Neural cell (in vitro differentiated cells): ENCODE results near the gene APPBP2. TPM values are rescaled to one million over a fixed set of nuclear protein-coding genes. Genes with fewer than 3 reads are reported as not detected.

Source experiments
- H2AFZ ChIP-seq: fragments of 200-600, 300-800 bp; sonication (generic), shearing (Covaris generic); 2 replicates; pipeline ENCODE4 v1.6.0; 2014; ENCODE audit warnings: low read depth, mild to moderate bottlenecking, antibody characterized with exemption, low read length, moderate library complexity
- H3F3A ChIP-seq: fragments of 200-600 bp; shearing (Covaris generic); 2 replicates; pipeline ENCODE4 v1.6.1; 2016; ENCODE audit warnings: mild to moderate bottlenecking, moderate library complexity, mixed read lengths, antibody characterized with exemption, low read length; ENCODE audit not compliant: insufficient read depth, poor library complexity, severe bottlenecking
- H3K27ac ChIP-seq: fragments of 200-600, 300-800 bp; sonication (generic), shearing (Covaris generic); 2 replicates; pipeline ENCODE4 v1.5.1; 2014; ENCODE audit warnings: mild to moderate bottlenecking, low read length, moderate library complexity
- H3K27me3 ChIP-seq: fragments of 300-800, 200-600 bp; sonication (generic), shearing (Covaris generic); 2 replicates; pipeline ENCODE4 v1.6.0; 2014; ENCODE audit warnings: mild to moderate bottlenecking, low read depth, low read length, moderate library complexity; ENCODE audit not compliant: insufficient read depth
- H3K36me3 ChIP-seq: fragments of 300-800, 200-600 bp; sonication (generic), shearing (Covaris generic); 2 replicates; pipeline ENCODE4 v1.5.1; 2014; ENCODE audit warnings: mild to moderate bottlenecking, antibody characterized with exemption, low read length, moderate library complexity; ENCODE audit not compliant: insufficient read depth
- H3K4me2 ChIP-seq: fragments of 300-800, 200-600 bp; sonication (generic), shearing (Covaris generic); 2 replicates; pipeline ENCODE4 v1.6.0; 2014; ENCODE audit warnings: mild to moderate bottlenecking, low read length
- H3K4me3 ChIP-seq: fragments of 300-800, 200-600 bp; sonication (generic), shearing (Covaris generic); 2 replicates; pipeline ENCODE4 v1.5.1; 2014; ENCODE audit warnings: mild to moderate bottlenecking, low read length, moderate library complexity
- H3K79me2 ChIP-seq: fragments of 200-600 bp; shearing (Covaris generic); replicated peaks from 2 replicates; pipeline ENCODE4 v1.6.0; 2014; ENCODE audit warnings: mild to moderate bottlenecking, low read length, moderate library complexity; ENCODE audit not compliant: insufficient read depth
- H3K9ac ChIP-seq: fragments of 300-800, 200-600 bp; sonication (generic), shearing (Covaris generic); 2 replicates; pipeline ENCODE4 v1.6.1; 2016; ENCODE audit warnings: mild to moderate bottlenecking, low read length, mixed read lengths
- H3K9me2 ChIP-seq: fragments of 200-600 bp; shearing (Covaris generic); 2 replicates; pipeline ENCODE4 v1.6.1; 2016; ENCODE audit warnings: mild to moderate bottlenecking, low read length, mixed read lengths; ENCODE audit not compliant: insufficient read depth
- H3K9me3 ChIP-seq: fragments of 200-600, 300-800 bp; sonication (generic), shearing (Covaris generic); 2 replicates; pipeline ENCODE4 v1.6.1; 2016; ENCODE audit warnings: mild to moderate bottlenecking, mixed run types, low read length, moderate library complexity, mixed read lengths
- H4K20me1 ChIP-seq: fragments of 200-600 bp; shearing (Covaris generic); 2 replicates; pipeline ENCODE4 v1.6.1; 2016; ENCODE audit warnings: mild to moderate bottlenecking, mixed run types; ENCODE audit not compliant: insufficient read depth
- CTCF ChIP-seq: fragments of 450-650 bp; IDR thresholded peaks from 2 replicates; pipeline ENCODE4 v1.5.1; 2014; ENCODE audit warnings: antibody characterized with exemption, mild to moderate bottlenecking, moderate library complexity; ENCODE audit not compliant: poor library complexity, severe bottlenecking
- EP300 ChIP-seq: fragments of 450-650 bp; conservative IDR thresholded peaks from 2 replicates; pipeline ENCODE4 v1.6.1; 2014; ENCODE audit warnings: antibody characterized with exemption, mild to moderate bottlenecking, moderate library complexity; ENCODE audit not compliant: poor library complexity, severe bottlenecking
- MXI1 ChIP-seq: fragments of 450-650 bp; conservative IDR thresholded peaks from 2 replicates; pipeline ENCODE4 v1.6.1; 2014; ENCODE audit warnings: antibody characterized with exemption, mild to moderate bottlenecking; ENCODE audit not compliant: poor library complexity, severe bottlenecking
- POLR2AphosphoS5 ChIP-seq: IDR thresholded peaks from 2 replicates; pipeline ENCODE4 v1.6.1; 2012
- RAD21 ChIP-seq: fragments of 450-650 bp; conservative IDR thresholded peaks from 2 replicates; pipeline ENCODE4 v1.6.1; 2014; ENCODE audit warnings: antibody characterized with exemption, mild to moderate bottlenecking, moderate library complexity
- REST ChIP-seq: IDR thresholded peaks from 2 replicates; pipeline ENCODE4 v1.6.1; 2012; ENCODE audit warnings: borderline replicate concordance
- SMC3 ChIP-seq: fragments of 450-650 bp; conservative IDR thresholded peaks from 2 replicates; pipeline ENCODE4 v1.6.1; 2014; ENCODE audit warnings: antibody characterized with exemption, mild to moderate bottlenecking, moderate library complexity; ENCODE audit not compliant: poor library complexity
- TAF1 ChIP-seq: IDR thresholded peaks from 2 replicates; pipeline ENCODE4 v1.6.1; 2012; ENCODE audit warnings: low read depth
- polyA plus RNA-seq: library from polyadenylated mRNA; depleted of rRNA; stranded (reverse); fragments of >200 nt; gene quantifications from 2 replicates; pipeline ENCODE4 v1.2.3, GENCODE V29; 2014

APPBP2 gene
- polyA plus RNA-seq, 1 donor from 2014 or later = 40.4 TPM

- no peak overlapping the region for H3K4me2 ChIP-seq
- no peak for TF ChIP-seq REST
- no peak for TF ChIP-seq TAF1
- TF ChIP-seq EP300 = no peak
- no peak for TF ChIP-seq RAD21
- no peak for TF ChIP-seq CTCF
- TF ChIP-seq POLR2AphosphoS5 = no peak
- H3K9ac ChIP-seq = no peak overlapping the region
- no peaks in the 10 kb centered on the region for H3F3A ChIP-seq
- H3K27me3 ChIP-seq = no peaks in the 10 kb centered on the region
- no peaks in the 10 kb centered on the region for H3K36me3 ChIP-seq
- no peaks in the 10 kb centered on the region for H3K9me2 ChIP-seq
- peaks cover 7% of the 10 kb centered on the region for H3K9me3 ChIP-seq
- H3K4me3 ChIP-seq = no peak overlapping the region
- H3K79me2 ChIP-seq = no peaks in the 10 kb centered on the region
- H4K20me1 ChIP-seq = no peaks in the 10 kb centered on the region
- no peak overlapping the region for H3K27ac ChIP-seq
- H2AFZ ChIP-seq = no peak overlapping the region
These were observed 33.6 kb upstream of the APPBP2 start for GRCh38 chr17:60559659-60559994.

GRCh38 chr17:60557805-60558204, 31.8 kb upstream of the APPBP2 start:
- no peaks in the 10 kb centered on the region for H3K36me3 ChIP-seq
- H3K27me3 ChIP-seq = no peaks in the 10 kb centered on the region
- no peak overlapping the region for H3K27ac ChIP-seq
- H3K9me2 ChIP-seq = no peaks in the 10 kb centered on the region
- no peaks in the 10 kb centered on the region for H3F3A ChIP-seq
- H3K9me3 ChIP-seq = peaks cover 7% of the 10 kb centered on the region
- TF ChIP-seq TAF1 (no peak), POLR2AphosphoS5 (no peak), SMC3 (no peak), REST (no peak), CTCF (no peak), MXI1 (no peak)
- H3K4me3 ChIP-seq = no peak overlapping the region
- H3K79me2 ChIP-seq = no peaks in the 10 kb centered on the region
- H4K20me1 ChIP-seq = no peaks in the 10 kb centered on the region
- H3K4me2 ChIP-seq = no peak overlapping the region
- no peak overlapping the region for H2AFZ ChIP-seq
- no peak overlapping the region for H3K9ac ChIP-seq
